Immature natural killer cell (primary cell): Measurements from ENCODE around the gene CXCL6. TPM values are rescaled to one million over a fixed set of nuclear protein-coding genes. Genes with fewer than 3 reads are reported as not detected.

Experiments used
- DNase-seq, 3 donors: peaks; one replicate each; pipeline ENCODE4 v3.0.0; 2022; ENCODE audit warnings: mixed read lengths in 1 of 3
- H3K27ac Mint-ChIP-seq, 6 donors: one replicate each; pipeline ENCODE4 v1.8.0; 2020; ENCODE audit warnings: mixed read lengths in 6 of 6, mild to moderate bottlenecking in 5 of 6, inconsistent platforms in 4 of 6, moderate library complexity in 3 of 6
- H3K27me3 Mint-ChIP-seq, 3 donors: one replicate each; pipeline ENCODE4 v1.8.0; 2020 to 2021; ENCODE audit warnings: low read depth in 3 of 3, mild to moderate bottlenecking in 3 of 3, mixed read lengths in 3 of 3, moderate library complexity in 3 of 3, inconsistent platforms in 1 of 3
- H3K36me3 Mint-ChIP-seq, 3 donors: one replicate each; pipeline ENCODE4 v1.8.0; 2020; ENCODE audit warnings: mixed read lengths in 3 of 3, inconsistent platforms in 2 of 3, mild to moderate bottlenecking in 2 of 3
- H3K4me1 Mint-ChIP-seq, 2 donors: one replicate each; pipeline ENCODE4 v1.8.0; 2020; ENCODE audit warnings: inconsistent platforms in 2 of 2, mild to moderate bottlenecking in 2 of 2, mixed read lengths in 2 of 2, moderate library complexity in 1 of 2
- H3K4me3 Mint-ChIP-seq, 5 donors: one replicate each; pipeline ENCODE4 v1.8.0; 2020; ENCODE audit warnings: mild to moderate bottlenecking in 5 of 5, mixed read lengths in 5 of 5, inconsistent platforms in 3 of 5, moderate library complexity in 3 of 5
- H3K9me3 Mint-ChIP-seq, 6 donors: one replicate each; pipeline ENCODE4 v1.8.0; 2020; ENCODE audit warnings: mild to moderate bottlenecking in 6 of 6, mixed read lengths in 6 of 6, inconsistent platforms in 4 of 6, moderate library complexity in 3 of 6
- polyA plus RNA-seq, 3 donors: library from polyadenylated mRNA; unstranded; fragments of 300-500 nt; fragmentation: Illumina TruSeq; gene quantifications; one replicate each; pipeline ENCODE4 v1.2.3, GENCODE V29; 2021

CXCL6 gene
- polyA plus RNA-seq: not detected

DNA sequence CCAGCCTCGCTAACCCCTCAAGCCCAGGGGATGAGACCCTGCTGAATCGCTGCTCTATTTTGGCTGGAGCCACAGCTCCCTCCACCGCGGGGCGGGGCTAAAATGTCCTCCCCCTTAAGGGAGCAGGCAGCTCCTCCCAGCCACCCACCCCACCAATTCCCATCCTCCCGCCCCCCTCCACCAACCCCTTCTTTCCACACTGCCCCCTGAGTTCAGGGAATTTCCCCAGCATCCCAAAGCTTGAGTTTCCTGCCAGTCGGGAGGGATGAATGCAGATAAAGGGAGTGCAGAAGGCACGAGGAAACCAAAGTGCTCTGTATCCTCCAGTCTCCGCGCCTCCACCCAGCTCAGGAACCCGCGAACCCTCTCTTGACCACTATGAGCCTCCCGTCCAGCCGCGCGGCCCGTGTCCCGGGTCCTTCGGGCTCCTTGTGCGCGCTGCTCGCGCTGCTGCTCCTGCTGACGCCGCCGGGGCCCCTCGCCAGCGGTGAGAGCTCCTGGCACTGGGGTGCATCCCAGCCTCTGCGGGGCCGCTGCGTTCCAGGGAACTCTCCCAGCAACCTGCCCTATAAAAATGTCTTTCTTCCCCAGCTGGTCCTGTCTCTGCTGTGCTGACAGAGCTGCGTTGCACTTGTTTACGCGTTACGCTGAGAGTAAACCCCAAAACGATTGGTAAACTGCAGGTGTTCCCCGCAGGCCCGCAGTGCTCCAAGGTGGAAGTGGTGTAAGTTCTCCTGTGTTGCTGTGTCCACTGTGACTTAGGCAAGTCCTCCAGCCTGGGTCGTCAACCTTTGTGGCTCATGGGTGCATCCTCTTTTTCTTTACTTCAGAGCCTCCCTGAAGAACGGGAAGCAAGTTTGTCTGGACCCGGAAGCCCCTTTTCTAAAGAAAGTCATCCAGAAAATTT is at the start of gene CXCL6:
CXCL6 (plus strand) TSS at position 306 of the 907 bp plus-strand sequence; CDS start at position 379, 73 bp downstream.
- H3K4me1 Mint-ChIP-seq: no peaks in the 10 kb centered on the region
- H3K4me3 Mint-ChIP-seq: no peak within 1 kb of the TSS
- peaks cover 0 to 5% (median 3%) of the 10 kb centered on the region in 6 donors for H3K9me3 Mint-ChIP-seq
- peaks cover 0 to 2% (median 0%) of the 10 kb centered on the region in 3 donors for H3K27me3 Mint-ChIP-seq
- no peaks in the 10 kb centered on the region for H3K36me3 Mint-ChIP-seq
- no peak for DNase-seq
- H3K27ac Mint-ChIP-seq: no peak within 1 kb of the TSS

DNA sequence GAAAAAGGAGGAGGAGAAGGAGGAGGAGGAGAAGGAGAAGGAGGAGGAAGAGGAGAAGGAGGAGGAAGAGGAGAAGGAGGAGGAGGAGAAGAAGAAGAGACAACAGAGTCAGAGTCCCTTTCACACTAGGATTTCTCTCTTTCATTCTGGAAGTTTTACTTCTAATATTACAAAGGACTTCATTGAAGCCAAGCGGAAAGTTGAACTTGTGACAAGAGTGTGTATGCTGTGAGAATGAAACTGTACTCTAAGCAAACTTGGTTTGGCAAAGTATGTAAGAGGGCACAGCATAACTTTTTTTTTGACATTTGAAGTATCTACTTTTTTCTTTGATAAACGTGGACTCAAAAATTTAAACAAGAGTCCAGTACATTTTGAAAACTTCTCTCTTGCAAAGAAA is 48.1 kb upstream of the CXCL6 start:
- Mint-ChIP-seq H3K36me3 (no peaks in the 10 kb centered on the region), H3K27me3 (no peaks in the 10 kb centered on the region)

DNA sequence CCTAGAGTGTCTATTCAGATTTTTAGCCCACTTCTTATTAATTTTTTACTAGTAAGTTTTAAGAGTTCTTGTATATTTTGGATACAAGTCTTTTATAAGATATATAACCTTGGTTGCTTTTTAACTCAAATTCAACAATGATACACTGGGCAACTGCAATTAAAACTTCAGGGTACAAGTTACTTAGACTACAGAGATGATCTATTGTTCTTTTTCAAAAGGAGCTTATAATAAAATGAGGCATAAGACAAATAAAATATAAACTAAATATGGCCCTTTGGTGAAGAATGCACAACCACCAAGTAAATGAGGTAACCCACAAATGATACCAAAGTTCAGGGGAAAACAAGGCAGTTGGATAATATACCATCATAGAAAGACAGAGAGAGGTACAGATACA is 37.6 kb upstream of the CXCL6 start:
- Mint-ChIP-seq H3K36me3 (no peaks in the 10 kb centered on the region), H3K4me1 (no peaks in the 10 kb centered on the region), H3K27ac (no peak overlapping the region), H3K4me3 (no peak overlapping the region), H3K27me3 (peaks cover 0 to 2% (median 1%) of the 10 kb centered on the region in 3 donors), H3K9me3 (peaks cover 6 to 29% (median 26%) of the 10 kb centered on the region in 6 donors)
- no peak for DNase-seq

More for the DNA sequence above, 48.1 kb upstream of the CXCL6 start:
- Mint-ChIP-seq H3K27ac (no peak overlapping the region), H3K9me3 (peaks cover 4 to 21% (median 8%) of the 10 kb centered on the region in 6 donors), H3K4me3 (no peak overlapping the region), H3K4me1 (no peaks in the 10 kb centered on the region)
- DNase-seq: no peak

DNA sequence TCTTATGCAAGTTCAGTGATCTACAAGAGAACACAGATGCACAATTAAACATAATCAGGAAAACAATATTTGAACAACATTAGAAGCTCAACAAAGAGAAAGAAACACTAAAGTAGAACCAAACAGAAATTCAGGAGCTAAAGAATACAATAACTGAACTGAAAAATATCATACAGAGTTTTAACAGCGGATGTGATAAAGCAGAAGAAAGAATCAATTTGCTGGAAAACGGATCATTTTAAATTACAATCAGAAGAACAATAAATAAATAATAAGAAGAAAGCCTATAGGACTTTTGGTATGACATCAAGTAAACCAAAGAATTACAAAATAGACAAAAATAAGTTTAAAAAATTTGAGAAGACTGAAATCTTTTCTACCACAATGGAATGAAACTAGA is 36.3 kb upstream of the CXCL6 start:
- H3K4me3 Mint-ChIP-seq: no peak overlapping the region
- H3K27me3 Mint-ChIP-seq: peaks cover 0 to 2% (median 1%) of the 10 kb centered on the region in 3 donors
- H3K36me3 Mint-ChIP-seq: no peaks in the 10 kb centered on the region
- H3K27ac Mint-ChIP-seq: no peak overlapping the region
- peaks cover 6 to 36% (median 17%) of the 10 kb centered on the region in 6 donors for H3K9me3 Mint-ChIP-seq
- no peaks in the 10 kb centered on the region for H3K4me1 Mint-ChIP-seq
- DNase-seq: no peak

DNA sequence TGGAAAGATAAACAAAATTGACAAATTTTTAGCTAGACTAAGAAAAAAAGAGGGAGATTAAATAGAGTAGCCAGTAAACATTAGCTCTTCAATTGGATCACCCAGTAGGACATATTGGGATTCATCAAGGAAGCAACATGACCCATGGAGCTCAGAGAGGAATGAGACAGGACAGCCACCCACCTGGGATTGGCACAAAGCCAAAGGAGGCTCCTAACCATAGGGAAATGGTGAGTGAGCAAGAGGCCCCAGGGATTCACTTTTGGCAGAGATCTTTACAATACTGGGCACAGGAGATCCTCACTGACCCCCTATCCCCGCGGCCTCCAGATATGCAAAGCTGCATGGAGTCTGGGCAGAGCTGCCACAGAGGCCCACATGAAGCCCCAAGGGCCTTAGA is 34.8 kb upstream of the CXCL6 start:
- H3K4me1 Mint-ChIP-seq: no peaks in the 10 kb centered on the region
- DNase-seq: no peak
- H3K27ac Mint-ChIP-seq: no peak overlapping the region
- no peaks in the 10 kb centered on the region for H3K36me3 Mint-ChIP-seq
- no peaks in the 10 kb centered on the region for H3K27me3 Mint-ChIP-seq
- no peak overlapping the region for H3K4me3 Mint-ChIP-seq
- H3K9me3 Mint-ChIP-seq: peaks cover 10 to 36% (median 19%) of the 10 kb centered on the region in 6 donors

DNA sequence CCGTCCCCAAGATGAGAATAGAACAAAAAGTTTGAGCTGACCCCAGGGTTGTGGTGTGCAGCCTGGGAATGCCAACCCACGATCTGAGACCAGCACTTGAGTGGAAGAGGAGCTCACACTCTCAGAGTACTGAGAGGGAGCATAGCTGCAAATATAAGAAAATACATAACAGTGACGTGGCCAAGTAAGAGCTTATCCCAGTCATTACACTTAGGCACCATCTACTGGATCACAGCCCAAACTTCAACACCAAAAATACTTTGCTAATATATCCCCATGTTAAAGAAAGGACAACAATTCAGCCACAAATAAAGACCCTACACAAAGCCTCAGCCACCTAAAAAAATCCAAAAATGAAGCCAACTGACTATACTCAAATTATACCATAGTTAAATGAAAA is 33.3 kb upstream of the CXCL6 start:
- no peaks in the 10 kb centered on the region for H3K36me3 Mint-ChIP-seq
- H3K4me1 Mint-ChIP-seq: no peaks in the 10 kb centered on the region
- H3K4me3 Mint-ChIP-seq: no peak overlapping the region
- no peak overlapping the region for H3K27ac Mint-ChIP-seq
- no peaks in the 10 kb centered on the region for H3K27me3 Mint-ChIP-seq
- DNase-seq: no peak
- H3K9me3 Mint-ChIP-seq: peaks cover 10 to 31% (median 19%) of the 10 kb centered on the region in 6 donors

DNA sequence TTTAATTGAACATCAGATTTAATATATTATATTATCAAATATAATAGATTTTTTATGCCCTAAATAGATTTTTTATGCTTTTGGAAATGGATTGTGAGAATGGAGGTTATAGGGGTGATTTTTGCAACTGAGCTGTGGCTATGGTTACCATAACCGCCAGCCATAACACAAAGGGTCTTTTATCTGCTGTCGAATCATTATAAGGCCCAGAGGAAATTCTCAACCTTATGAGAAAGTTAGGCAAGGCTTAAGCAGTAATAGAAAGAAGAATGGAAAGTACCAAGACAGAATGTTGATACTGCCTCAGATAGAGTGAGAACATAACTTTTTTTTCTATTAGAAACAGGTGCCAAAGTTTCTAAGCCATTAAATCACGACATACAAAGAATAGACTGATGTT is 26.3 kb upstream of the CXCL6 start:
- H3K27me3 Mint-ChIP-seq: peaks cover 0 to 2% (median 0%) of the 10 kb centered on the region in 3 donors
- peaks cover 0 to 16% (median 2%) of the 10 kb centered on the region in 6 donors for H3K9me3 Mint-ChIP-seq
- no peak overlapping the region for H3K27ac Mint-ChIP-seq
- no peaks in the 10 kb centered on the region for H3K36me3 Mint-ChIP-seq
- no peak overlapping the region for H3K4me3 Mint-ChIP-seq
- DNase-seq: no peak
- no peaks in the 10 kb centered on the region for H3K4me1 Mint-ChIP-seq

DNA sequence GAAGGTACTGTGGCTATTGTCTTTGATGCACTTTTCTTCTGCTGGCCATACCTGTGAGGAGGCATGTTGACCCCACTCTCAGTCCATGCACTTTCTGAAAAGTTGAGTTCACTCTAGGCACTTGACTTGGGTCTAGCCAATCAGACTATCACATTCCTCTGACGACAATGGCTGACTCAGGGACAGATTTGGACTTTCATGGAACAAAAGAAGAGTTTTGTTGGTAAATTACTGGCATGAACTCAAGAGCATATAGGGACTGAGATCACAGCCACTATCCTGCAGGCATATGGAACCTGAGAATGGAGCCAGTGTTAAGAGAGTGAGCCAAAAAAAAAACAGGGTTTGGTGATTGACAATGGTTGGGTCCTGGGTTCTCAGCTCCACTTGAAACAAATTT is 24.6 kb upstream of the CXCL6 start:
- H3K27ac Mint-ChIP-seq: no peak overlapping the region
- H3K36me3 Mint-ChIP-seq: no peaks in the 10 kb centered on the region

DNA sequence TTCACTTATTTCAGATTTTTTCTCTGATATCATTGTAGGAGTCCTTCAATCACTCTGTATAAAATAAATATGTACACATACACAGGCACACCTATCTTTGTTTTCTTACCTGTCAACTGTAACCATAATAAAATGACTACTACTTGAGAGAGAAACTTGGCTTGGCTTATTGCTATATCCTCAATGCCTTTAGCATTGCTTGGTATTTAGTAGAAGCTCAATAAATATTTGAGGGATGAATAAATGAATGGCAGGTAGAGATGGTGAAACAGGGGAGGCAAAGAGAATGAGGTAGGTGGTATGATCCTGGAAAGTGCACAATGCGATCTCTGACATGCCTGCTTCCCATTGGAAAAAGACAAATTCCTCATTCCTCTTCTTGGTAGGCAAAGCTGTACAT is 21.8 kb upstream of the CXCL6 start:
- H3K27me3 Mint-ChIP-seq: no peaks in the 10 kb centered on the region
- H3K9me3 Mint-ChIP-seq: peaks cover 0 to 15% (median 4%) of the 10 kb centered on the region in 6 donors
- H3K27ac Mint-ChIP-seq: no peak overlapping the region
- no peaks in the 10 kb centered on the region for H3K36me3 Mint-ChIP-seq
- no peaks in the 10 kb centered on the region for H3K4me1 Mint-ChIP-seq
- DNase-seq: no peak
- no peak overlapping the region for H3K4me3 Mint-ChIP-seq

More for the DNA sequence above, 24.6 kb upstream of the CXCL6 start:
- Mint-ChIP-seq H3K4me1 (no peaks in the 10 kb centered on the region), H3K4me3 (no peak overlapping the region), H3K27me3 (peaks cover 0 to 2% (median 0%) of the 10 kb centered on the region in 3 donors), H3K9me3 (peaks cover 0 to 15% (median 3%) of the 10 kb centered on the region in 6 donors)
- DNase-seq: no peak

DNA sequence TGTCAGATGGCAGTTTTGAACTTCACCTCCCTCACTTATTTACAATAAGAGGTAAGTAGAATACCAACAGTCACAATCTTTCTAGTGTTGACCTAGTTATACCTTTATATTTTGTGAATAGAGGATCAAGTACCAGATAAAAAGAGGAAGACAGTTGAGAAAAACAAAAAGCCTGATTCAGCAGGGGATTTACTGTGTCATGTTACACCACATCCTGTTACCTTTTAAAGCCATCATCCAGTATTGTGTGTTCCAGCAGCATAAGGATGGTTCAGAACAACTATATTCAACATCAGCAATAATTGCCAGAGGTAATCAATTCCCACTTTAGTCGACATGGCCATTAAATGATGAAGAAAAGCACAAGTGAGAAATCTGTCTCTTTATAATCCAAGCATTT is 21.3 kb upstream of the CXCL6 start:
- Mint-ChIP-seq H3K27ac (no peak overlapping the region), H3K4me1 (no peaks in the 10 kb centered on the region), H3K9me3 (peaks cover 0 to 16% (median 5%) of the 10 kb centered on the region in 6 donors), H3K36me3 (no peaks in the 10 kb centered on the region), H3K27me3 (no peaks in the 10 kb centered on the region), H3K4me3 (no peak overlapping the region)
- DNase-seq: no peak

DNA sequence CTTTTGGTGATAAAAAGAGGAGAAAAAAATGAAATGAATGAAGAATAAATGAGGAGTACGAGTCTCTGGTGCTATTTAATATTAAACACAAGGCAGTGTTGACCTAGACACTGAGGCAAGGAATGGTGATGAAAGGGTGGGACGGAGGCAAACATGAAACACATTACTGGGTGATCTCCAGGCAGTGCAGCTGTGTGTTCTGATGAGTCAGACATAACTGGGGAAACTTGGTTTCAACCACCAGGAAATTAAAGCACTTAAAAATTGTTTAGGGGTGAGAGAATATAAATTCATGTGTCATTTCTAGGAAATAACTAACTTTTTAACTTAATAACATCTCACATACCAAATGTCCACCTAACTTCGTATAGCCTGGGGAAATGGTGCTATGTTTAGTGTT is 19.7 kb upstream of the CXCL6 start:
- H3K4me3 Mint-ChIP-seq: no peak overlapping the region
- H3K4me1 Mint-ChIP-seq: no peaks in the 10 kb centered on the region
- DNase-seq: no peak
- H3K9me3 Mint-ChIP-seq: peaks cover 0 to 16% (median 5%) of the 10 kb centered on the region in 6 donors
- H3K27ac Mint-ChIP-seq: no peak overlapping the region
- H3K36me3 Mint-ChIP-seq: no peaks in the 10 kb centered on the region
- H3K27me3 Mint-ChIP-seq: no peaks in the 10 kb centered on the region

DNA sequence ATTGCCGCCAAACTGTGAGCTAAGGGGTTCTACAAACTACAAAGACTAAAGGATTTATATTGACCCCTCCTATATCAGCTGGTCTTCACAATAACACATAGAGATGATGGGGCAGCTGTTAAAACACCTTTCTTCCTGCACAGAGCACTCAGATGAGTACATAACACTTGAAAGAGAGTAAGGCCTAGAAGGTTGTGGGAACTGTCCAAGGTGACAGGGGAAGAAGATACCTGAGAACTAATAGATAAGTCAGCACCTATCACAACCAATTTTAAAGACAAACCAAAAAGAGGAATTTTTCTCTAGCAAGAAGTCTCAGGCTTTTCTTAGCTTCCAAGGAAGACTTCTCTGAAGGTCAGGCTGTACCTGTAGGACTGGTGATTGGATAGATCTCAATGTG is 19.1 kb upstream of the CXCL6 start:
- Mint-ChIP-seq H3K4me3 (no peak overlapping the region), H3K4me1 (no peaks in the 10 kb centered on the region), H3K27me3 (no peaks in the 10 kb centered on the region), H3K27ac (no peak overlapping the region), H3K9me3 (peaks cover 3 to 16% (median 5%) of the 10 kb centered on the region in 6 donors), H3K36me3 (no peaks in the 10 kb centered on the region)
- no peak for DNase-seq

DNA sequence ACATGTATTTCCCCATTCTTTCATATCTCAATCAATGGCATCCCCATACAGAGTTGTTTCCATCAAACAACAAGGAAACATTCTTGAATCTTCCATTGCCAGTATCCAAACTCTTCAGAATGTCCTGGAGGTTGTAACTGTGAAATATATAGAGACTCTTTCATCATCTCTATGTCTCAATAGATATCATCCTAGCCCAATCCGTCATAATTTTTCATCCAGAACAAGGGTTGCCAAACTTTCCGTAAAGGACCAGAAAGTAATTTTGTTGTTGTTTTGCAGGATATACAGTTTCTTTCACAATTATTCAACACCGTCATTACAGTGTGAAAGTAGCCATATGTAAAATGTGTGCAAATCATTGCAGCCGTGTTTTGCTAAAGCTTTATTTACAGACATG is 15.2 kb upstream of the CXCL6 start:
- Mint-ChIP-seq H3K27me3 (no peaks in the 10 kb centered on the region), H3K4me1 (no peaks in the 10 kb centered on the region), H3K36me3 (no peaks in the 10 kb centered on the region), H3K9me3 (peaks cover 1 to 18% (median 5%) of the 10 kb centered on the region in 6 donors), H3K4me3 (no peak overlapping the region), H3K27ac (no peak overlapping the region)
- DNase-seq: no peak

DNA sequence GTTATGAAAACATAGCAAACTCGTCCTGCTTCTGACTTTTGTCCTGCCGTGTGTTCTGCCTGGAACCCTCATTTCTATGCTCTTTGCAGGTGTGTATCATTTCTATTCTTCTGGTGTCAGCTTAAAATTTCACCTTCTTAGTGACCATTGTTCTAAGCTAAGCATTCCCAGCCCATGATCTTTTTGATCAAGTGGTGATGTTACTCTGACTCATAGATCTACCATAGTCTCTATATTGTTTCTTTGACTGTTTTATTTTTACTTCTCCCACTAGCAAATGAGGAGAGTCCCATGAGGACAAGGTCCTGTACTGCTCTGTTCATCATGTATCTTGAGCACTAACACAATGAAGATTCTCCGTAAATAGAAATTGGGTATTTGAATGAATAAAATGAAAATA is 14.1 kb upstream of the CXCL6 start:
- no peak overlapping the region for H3K4me3 Mint-ChIP-seq
- no peaks in the 10 kb centered on the region for H3K27me3 Mint-ChIP-seq
- peaks cover 1 to 18% (median 5%) of the 10 kb centered on the region in 6 donors for H3K9me3 Mint-ChIP-seq
- no peak for DNase-seq
- H3K27ac Mint-ChIP-seq: no peak overlapping the region
- no peaks in the 10 kb centered on the region for H3K4me1 Mint-ChIP-seq
- no peaks in the 10 kb centered on the region for H3K36me3 Mint-ChIP-seq
